ENCODE data around the gene RBMXL2. TPM values are rescaled to one million over a fixed set of nuclear protein-coding genes. Genes with fewer than 3 reads are reported as not detected.

RBMXL2 gene
- total RNA-seq = under 1 TPM in 1 of 6 donors, not detected in 5; 0.33 TPM

GRCh38 chr11:7088921-7089320 lies at the start of gene RBMXL2:
RBMXL2 (plus strand) TSS chr11:7088998; CDS start chr11:7089121, 123 bp downstream.
- Histone ChIP-seq H3K4me1 (no peaks in the 10 kb centered on the region), H3K27me3 (no peaks in the 10 kb centered on the region), H3K27ac (no peak within 1 kb of the TSS), H3K9me3 (peaks cover 0 to 4% (median 0%) of the 10 kb centered on the region in 4 donors), H3K4me3 (no peak within 1 kb of the TSS), H3K36me3 (no peaks in the 10 kb centered on the region)
- DNase-seq (peak in 1 of 2 donors; percentile 81), ATAC-seq (ENCODE audit: low FRiP score in 2 of 2) (no peak)
- 85 to 86% methylated on average over 45 of the region's 45 CpGs for WGBS, 2 donors
- TF ChIP-seq POLR2AphosphoS5 (IDR thresholded peaks at IDR 0.05) (no peak), EP300 (IDR thresholded peaks at IDR 0.05) (no peak), CTCF (IDR thresholded peaks at IDR 0.05) (no peak)

- Histone ChIP-seq H3K9me3 (no peaks in the 10 kb centered on the region), H3K27me3 (no peaks in the 10 kb centered on the region), H3K4me1 (no peaks in the 10 kb centered on the region), H3K36me3 (no peaks in the 10 kb centered on the region), H3K4me3 (no peak overlapping the region), H3K27ac (no peak overlapping the region)
- 41 to 53% methylated on average over 3 of the region's 3 CpGs for WGBS, 2 donors
- no peak for TF ChIP-seq POLR2A (IDR thresholded peaks at IDR 0.05)
- no peak for TF ChIP-seq EP300 (IDR thresholded peaks at IDR 0.05)
- no peak for TF ChIP-seq CTCF (IDR thresholded peaks at IDR 0.05)
- TF ChIP-seq POLR2AphosphoS5 (IDR thresholded peaks at IDR 0.05) = no peak
- DNase-seq = no peak
- peak in 1 of 2 donors; percentile 19 for ATAC-seq (ENCODE audit: low FRiP score in 2 of 2)
Measured at GRCh38 chr11:7046474-7047175, 42.2 kb upstream of the RBMXL2 start.

GRCh38 chr11:7050191-7050590 lies 38.6 kb upstream of the RBMXL2 start:
- no peaks in the 10 kb centered on the region for H3K9me3 ChIP-seq
- H3K4me1 ChIP-seq = no peaks in the 10 kb centered on the region
- no peaks in the 10 kb centered on the region for H3K27me3 ChIP-seq
- H3K27ac ChIP-seq = no peak overlapping the region
- ATAC-seq (ENCODE audit: low FRiP score in 2 of 2) = no peak
- no peaks in the 10 kb centered on the region for H3K36me3 ChIP-seq
- TF ChIP-seq POLR2AphosphoS5 (IDR thresholded peaks at IDR 0.05) (no peak), POLR2A (IDR thresholded peaks at IDR 0.05) (no peak), EP300 (IDR thresholded peaks at IDR 0.05) (no peak), CTCF (IDR thresholded peaks at IDR 0.05) (no peak)
- WGBS, 2 donors = 86 to 100% methylated on average over 1 of the region's 1 CpG
- H3K4me3 ChIP-seq = no peak overlapping the region
- DNase-seq = no peak

- 56 to 66% methylated on average over 6 of the region's 6 CpGs for WGBS, 2 donors
- no peaks in the 10 kb centered on the region for H3K4me1 ChIP-seq
- H3K27ac ChIP-seq = peak overlapping the region in 1 of 4 donors; percentile 32
- no peak overlapping the region for H3K4me3 ChIP-seq
- no peaks in the 10 kb centered on the region for H3K36me3 ChIP-seq
- no peaks in the 10 kb centered on the region for H3K9me3 ChIP-seq
- DNase-seq (no peak), ATAC-seq (ENCODE audit: low FRiP score in 2 of 2) (no peak)
- TF ChIP-seq CTCF (IDR thresholded peaks at IDR 0.05) (no peak), POLR2AphosphoS5 (IDR thresholded peaks at IDR 0.05) (no peak), EP300 (IDR thresholded peaks at IDR 0.05) (no peak), POLR2A (IDR thresholded peaks at IDR 0.05) (no peak)
- H3K27me3 ChIP-seq = no peaks in the 10 kb centered on the region
Measured at GRCh38 chr11:7056828-7057513, 31.8 kb upstream of the RBMXL2 start.
